ENCODE data around the gene AFP.

GRCh38 chr4:73485085-73485484 is 49.1 kb downstream of the AFP start:
- TF ChIP-seq TAF1 (IDR thresholded peaks at IDR 0.05; ENCODE audit: low read depth), result no peak
- TF ChIP-seq CTCF (IDR thresholded peaks at IDR 0.05; ENCODE audit: poor library complexity, severe bottlenecking), result no peak
- no peak for TF ChIP-seq EZH2 (IDR thresholded peaks at IDR 0.05; ENCODE audit: borderline replicate concordance, insufficient read depth, low read length, poor library complexity, severe bottlenecking)
- TF ChIP-seq POLR2AphosphoS5 (IDR thresholded peaks at IDR 0.05), result no peak
- TF ChIP-seq MXI1 (conservative IDR thresholded peaks at IDR 0.05; ENCODE audit: poor library complexity, severe bottlenecking), result no peak

Data from neural cell (in vitro differentiated cells).